ENCODE data around the gene KRT8.
A peak's percentile ranks its signal among the peaks of the same experiment; 100 is the strongest.

DNA sequence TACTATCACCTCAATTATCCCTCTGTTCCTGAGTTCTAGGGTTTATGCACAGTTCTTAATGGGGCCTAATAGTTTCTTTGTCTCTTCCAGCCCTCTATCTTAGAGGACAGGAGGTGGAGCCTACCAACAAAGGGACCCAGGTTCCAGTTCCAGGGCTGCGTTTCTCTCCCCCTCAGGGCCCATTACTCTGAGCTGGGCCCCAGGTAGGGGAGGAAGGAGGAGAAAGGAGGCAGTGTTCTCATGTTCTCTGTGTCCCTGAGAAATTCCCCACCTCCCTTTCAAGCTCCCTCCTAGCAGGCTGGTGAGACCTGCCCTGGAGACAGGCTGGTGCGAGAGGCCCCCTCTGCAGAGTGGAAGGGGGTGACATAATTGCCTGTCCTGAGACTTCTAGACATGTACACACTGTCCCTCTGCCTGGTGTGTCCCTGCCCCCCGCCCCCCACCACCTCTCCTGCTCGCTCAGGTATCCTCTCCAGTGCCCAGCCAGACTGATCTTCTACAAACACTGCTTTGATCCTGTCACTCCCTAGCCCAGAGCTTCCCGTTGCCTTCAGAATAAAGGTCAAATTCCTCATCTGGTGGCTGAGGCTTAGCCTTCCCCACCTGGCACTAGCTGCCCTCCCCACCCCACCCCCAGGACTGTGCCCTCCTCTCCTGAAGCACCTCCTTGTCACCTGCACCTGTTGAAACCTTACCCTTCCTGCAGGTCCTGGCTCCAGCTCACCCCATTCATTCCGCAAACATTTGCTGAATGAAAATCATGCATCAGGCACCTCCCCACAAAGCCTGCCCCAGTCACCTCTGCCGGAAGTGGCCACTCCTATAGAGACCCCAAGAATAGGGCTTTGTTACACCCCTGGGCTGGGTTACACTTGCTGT, 21.1 kb upstream of the KRT8 start:
- TF ChIP-seq, protein P1, sequence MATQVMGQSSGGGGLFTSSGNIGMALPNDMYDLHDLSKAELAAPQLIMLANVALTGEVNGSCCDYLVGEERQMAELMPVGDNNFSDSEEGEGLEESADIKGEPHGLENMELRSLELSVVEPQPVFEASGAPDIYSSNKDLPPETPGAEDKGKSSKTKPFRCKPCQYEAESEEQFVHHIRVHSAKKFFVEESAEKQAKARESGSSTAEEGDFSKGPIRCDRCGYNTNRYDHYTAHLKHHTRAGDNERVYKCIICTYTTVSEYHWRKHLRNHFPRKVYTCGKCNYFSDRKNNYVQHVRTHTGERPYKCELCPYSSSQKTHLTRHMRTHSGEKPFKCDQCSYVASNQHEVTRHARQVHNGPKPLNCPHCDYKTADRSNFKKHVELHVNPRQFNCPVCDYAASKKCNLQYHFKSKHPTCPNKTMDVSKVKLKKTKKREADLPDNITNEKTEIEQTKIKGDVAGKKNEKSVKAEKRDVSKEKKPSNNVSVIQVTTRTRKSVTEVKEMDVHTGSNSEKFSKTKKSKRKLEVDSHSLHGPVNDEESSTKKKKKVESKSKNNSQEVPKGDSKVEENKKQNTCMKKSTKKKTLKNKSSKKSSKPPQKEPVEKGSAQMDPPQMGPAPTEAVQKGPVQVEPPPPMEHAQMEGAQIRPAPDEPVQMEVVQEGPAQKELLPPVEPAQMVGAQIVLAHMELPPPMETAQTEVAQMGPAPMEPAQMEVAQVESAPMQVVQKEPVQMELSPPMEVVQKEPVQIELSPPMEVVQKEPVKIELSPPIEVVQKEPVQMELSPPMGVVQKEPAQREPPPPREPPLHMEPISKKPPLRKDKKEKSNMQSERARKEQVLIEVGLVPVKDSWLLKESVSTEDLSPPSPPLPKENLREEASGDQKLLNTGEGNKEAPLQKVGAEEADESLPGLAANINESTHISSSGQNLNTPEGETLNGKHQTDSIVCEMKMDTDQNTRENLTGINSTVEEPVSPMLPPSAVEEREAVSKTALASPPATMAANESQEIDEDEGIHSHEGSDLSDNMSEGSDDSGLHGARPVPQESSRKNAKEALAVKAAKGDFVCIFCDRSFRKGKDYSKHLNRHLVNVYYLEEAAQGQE (IDR thresholded peaks at IDR 0.05; ENCODE audit: low read depth) = no peak
- TF ChIP-seq, protein P2, sequence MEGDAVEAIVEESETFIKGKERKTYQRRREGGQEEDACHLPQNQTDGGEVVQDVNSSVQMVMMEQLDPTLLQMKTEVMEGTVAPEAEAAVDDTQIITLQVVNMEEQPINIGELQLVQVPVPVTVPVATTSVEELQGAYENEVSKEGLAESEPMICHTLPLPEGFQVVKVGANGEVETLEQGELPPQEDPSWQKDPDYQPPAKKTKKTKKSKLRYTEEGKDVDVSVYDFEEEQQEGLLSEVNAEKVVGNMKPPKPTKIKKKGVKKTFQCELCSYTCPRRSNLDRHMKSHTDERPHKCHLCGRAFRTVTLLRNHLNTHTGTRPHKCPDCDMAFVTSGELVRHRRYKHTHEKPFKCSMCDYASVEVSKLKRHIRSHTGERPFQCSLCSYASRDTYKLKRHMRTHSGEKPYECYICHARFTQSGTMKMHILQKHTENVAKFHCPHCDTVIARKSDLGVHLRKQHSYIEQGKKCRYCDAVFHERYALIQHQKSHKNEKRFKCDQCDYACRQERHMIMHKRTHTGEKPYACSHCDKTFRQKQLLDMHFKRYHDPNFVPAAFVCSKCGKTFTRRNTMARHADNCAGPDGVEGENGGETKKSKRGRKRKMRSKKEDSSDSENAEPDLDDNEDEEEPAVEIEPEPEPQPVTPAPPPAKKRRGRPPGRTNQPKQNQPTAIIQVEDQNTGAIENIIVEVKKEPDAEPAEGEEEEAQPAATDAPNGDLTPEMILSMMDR (IDR thresholded peaks at IDR 0.05 in 2 of 3, conservative IDR thresholded peaks at IDR 0.05 in 1 of 3; ENCODE audit: borderline replicate concordance in 1 of 3, insufficient read depth in 1 of 3, low read depth in 2 of 3, low read length in 2 of 3) = no peak
- TF ChIP-seq, protein P3, sequence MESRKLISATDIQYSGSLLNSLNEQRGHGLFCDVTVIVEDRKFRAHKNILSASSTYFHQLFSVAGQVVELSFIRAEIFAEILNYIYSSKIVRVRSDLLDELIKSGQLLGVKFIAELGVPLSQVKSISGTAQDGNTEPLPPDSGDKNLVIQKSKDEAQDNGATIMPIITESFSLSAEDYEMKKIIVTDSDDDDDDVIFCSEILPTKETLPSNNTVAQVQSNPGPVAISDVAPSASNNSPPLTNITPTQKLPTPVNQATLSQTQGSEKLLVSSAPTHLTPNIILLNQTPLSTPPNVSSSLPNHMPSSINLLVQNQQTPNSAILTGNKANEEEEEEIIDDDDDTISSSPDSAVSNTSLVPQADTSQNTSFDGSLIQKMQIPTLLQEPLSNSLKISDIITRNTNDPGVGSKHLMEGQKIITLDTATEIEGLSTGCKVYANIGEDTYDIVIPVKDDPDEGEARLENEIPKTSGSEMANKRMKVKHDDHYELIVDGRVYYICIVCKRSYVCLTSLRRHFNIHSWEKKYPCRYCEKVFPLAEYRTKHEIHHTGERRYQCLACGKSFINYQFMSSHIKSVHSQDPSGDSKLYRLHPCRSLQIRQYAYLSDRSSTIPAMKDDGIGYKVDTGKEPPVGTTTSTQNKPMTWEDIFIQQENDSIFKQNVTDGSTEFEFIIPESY (IDR thresholded peaks at IDR 0.05; ENCODE audit: extremely low read depth, insufficient replicate concordance, low read length) = no peak
- no peak for TF ChIP-seq ZNF274 (IDR thresholded peaks at IDR 0.05; ENCODE audit: low read depth, low read length)
- TF ChIP-seq RAD21 (IDR thresholded peaks at IDR 0.05; ENCODE audit: low read depth) = no peak
- TF ChIP-seq, protein P4, sequence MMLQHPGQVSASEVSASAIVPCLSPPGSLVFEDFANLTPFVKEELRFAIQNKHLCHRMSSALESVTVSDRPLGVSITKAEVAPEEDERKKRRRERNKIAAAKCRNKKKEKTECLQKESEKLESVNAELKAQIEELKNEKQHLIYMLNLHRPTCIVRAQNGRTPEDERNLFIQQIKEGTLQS (IDR thresholded peaks at IDR 0.05) = no peak
- TF ChIP-seq EZH2phosphoT487 (IDR thresholded peaks at IDR 0.05; ENCODE audit: borderline replicate concordance) = no peak
- TF ChIP-seq FOSL1 (IDR thresholded peaks at IDR 0.05; ENCODE audit: low read depth) = no peak
- no peak for TF ChIP-seq POLR2A (IDR thresholded peaks at IDR 0.05; ENCODE audit: borderline replicate concordance, extremely low read depth, insufficient read depth, insufficient read length)
- no peak for TF ChIP-seq EZH2 (IDR thresholded peaks at IDR 0.05)
- no peak for TF ChIP-seq CBX3 (IDR thresholded peaks at IDR 0.05; ENCODE audit: low read depth)
- TF ChIP-seq, protein P5, sequence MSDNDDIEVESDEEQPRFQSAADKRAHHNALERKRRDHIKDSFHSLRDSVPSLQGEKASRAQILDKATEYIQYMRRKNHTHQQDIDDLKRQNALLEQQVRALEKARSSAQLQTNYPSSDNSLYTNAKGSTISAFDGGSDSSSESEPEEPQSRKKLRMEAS (IDR thresholded peaks at IDR 0.05) = no peak
- no peak for TF ChIP-seq YY1 (IDR thresholded peaks at IDR 0.05; ENCODE audit: extremely low read depth, insufficient replicate concordance, low read depth, low read length)
- peak; percentile 37; the same call in 1 of the 2 replicates for TF ChIP-seq POLR2AphosphoS5 (IDR thresholded peaks at IDR 0.05; ENCODE audit: low read depth, low read length)
